DND-41 (cell line): ENCODE results near the gene MYO1B.

Experiments
- ATAC-seq: fragments of 200-7000 bp; cut with Tn5 transposase; 3 replicates; pipeline ENCODE4 v1.9.1; 2021; ENCODE audit warnings: low read depth; ENCODE audit not compliant: insufficient read depth
- DNase-seq: peaks from one replicate; pipeline ENCODE4 v3.0.0-alpha.2; 2020
- H2AFZ ChIP-seq: 2 replicates; pipeline ENCODE4 v1.6.0; 2012; ENCODE audit warnings: low read depth, low read length
- H3K27ac ChIP-seq: 2 replicates; pipeline ENCODE4 v1.5.1; 2012; ENCODE audit warnings: low read length, inconsistent platforms
- H3K27me3 ChIP-seq: fragments of 200-600 bp; sonication (generic); 2 replicates; pipeline ENCODE4 v1.6.0; 2012; ENCODE audit warnings: low read length, mild to moderate bottlenecking, inconsistent platforms; ENCODE audit not compliant: insufficient read depth, poor library complexity
- H3K36me3 ChIP-seq: 2 replicates; pipeline ENCODE4 v1.5.1; 2012; ENCODE audit warnings: low read length, inconsistent platforms; ENCODE audit not compliant: insufficient read depth
- H3K4me1 ChIP-seq: 2 replicates; pipeline ENCODE4 v1.5.1; 2012; ENCODE audit warnings: mild to moderate bottlenecking, low read length; ENCODE audit not compliant: insufficient read depth
- H3K4me2 ChIP-seq: 2 replicates; pipeline ENCODE4 v1.6.0; 2012; ENCODE audit warnings: mild to moderate bottlenecking, moderate library complexity, low read length, inconsistent platforms; ENCODE audit not compliant: insufficient read depth
- H3K4me3 ChIP-seq, 2 experiments: fragments of 200-600 bp in 1 of 2; shearing (Covaris generic) in 1 of 2; 2 replicates each; pipeline ENCODE4 v1.5.1; 2012 to 2016; ENCODE audit warnings: inconsistent platforms in 2 of 2, low read length in 2 of 2, mild to moderate bottlenecking in 2 of 2, low read depth in 1 of 2, moderate library complexity in 1 of 2
- H3K79me2 ChIP-seq: 2 replicates; pipeline ENCODE4 v1.6.0; 2012; ENCODE audit warnings: low read length, inconsistent platforms; ENCODE audit not compliant: insufficient read depth
- H3K9ac ChIP-seq: 2 replicates; pipeline ENCODE4 v1.6.0; 2012; ENCODE audit warnings: low read depth, mild to moderate bottlenecking, inconsistent platforms, low read length, moderate library complexity
- H3K9me3 ChIP-seq: 2 replicates; pipeline ENCODE4 v1.5.1; 2012; ENCODE audit warnings: low read length, moderate library complexity, mild to moderate bottlenecking, inconsistent platforms; ENCODE audit not compliant: insufficient read depth, severe bottlenecking
- H4K20me1 ChIP-seq: 2 replicates; pipeline ENCODE4 v1.6.0; 2012; ENCODE audit warnings: low read length; ENCODE audit not compliant: insufficient read depth
- EZH2 ChIP-seq: IDR thresholded peaks from 3 replicates; pipeline ENCODE4 v1.6.1; 2012; ENCODE audit warnings: borderline replicate concordance, low read depth, mild to moderate bottlenecking, moderate library complexity, low read length, inconsistent platforms; ENCODE audit not compliant: severe bottlenecking
- TF ChIP-seq, protein P1 (sequence below): IDR thresholded peaks from 2 replicates; pipeline ENCODE4 v1.5.1; 2012; ENCODE audit warnings: borderline replicate concordance, low read length, moderate library complexity, mild to moderate bottlenecking; ENCODE audit not compliant: poor library complexity, severe bottlenecking; ENCODE audit errors: extremely low read depth

MYO1B gene

DNA sequence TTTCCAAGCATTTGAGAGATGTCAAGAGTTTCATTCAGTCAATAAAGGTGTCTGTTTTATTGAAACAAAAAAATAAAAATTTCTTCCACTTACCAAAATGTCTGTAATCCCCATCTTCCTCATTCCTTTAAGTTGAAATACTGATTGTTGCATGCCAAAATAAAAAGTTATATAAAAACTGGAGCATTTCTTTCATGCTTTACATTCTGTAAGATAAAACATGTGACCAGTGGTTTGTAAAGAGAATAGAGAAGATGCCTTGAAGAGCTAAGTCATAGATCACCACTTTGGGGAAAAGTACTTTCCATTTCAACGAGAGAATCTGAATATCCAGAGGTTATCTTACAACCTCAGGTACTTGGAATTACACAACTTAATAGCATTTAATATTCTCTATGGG, 35.9 kb upstream of the MYO1B start:
- Histone ChIP-seq H3K4me3 (no peak overlapping the region), H3K36me3 (no peaks in the 10 kb centered on the region), H4K20me1 (no peaks in the 10 kb centered on the region), H2AFZ (no peak overlapping the region), H3K27me3 (no peaks in the 10 kb centered on the region), H3K4me1 (no peaks in the 10 kb centered on the region), H3K79me2 (no peaks in the 10 kb centered on the region), H3K9ac (no peak overlapping the region), H3K9me3 (peaks cover 10% of the 10 kb centered on the region), H3K27ac (no peak overlapping the region), H3K4me2 (no peak overlapping the region)
- ATAC-seq (no peak), DNase-seq (no peak)
- no peak for TF ChIP-seq EZH2
- TF ChIP-seq, protein P1, sequence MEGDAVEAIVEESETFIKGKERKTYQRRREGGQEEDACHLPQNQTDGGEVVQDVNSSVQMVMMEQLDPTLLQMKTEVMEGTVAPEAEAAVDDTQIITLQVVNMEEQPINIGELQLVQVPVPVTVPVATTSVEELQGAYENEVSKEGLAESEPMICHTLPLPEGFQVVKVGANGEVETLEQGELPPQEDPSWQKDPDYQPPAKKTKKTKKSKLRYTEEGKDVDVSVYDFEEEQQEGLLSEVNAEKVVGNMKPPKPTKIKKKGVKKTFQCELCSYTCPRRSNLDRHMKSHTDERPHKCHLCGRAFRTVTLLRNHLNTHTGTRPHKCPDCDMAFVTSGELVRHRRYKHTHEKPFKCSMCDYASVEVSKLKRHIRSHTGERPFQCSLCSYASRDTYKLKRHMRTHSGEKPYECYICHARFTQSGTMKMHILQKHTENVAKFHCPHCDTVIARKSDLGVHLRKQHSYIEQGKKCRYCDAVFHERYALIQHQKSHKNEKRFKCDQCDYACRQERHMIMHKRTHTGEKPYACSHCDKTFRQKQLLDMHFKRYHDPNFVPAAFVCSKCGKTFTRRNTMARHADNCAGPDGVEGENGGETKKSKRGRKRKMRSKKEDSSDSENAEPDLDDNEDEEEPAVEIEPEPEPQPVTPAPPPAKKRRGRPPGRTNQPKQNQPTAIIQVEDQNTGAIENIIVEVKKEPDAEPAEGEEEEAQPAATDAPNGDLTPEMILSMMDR: no peak

GRCh38 chr2:191212119-191212518, 33.1 kb upstream of the MYO1B start:
- no peak overlapping the region for H3K27ac ChIP-seq
- H3K9me3 ChIP-seq: peaks cover 10% of the 10 kb centered on the region
- H3K4me3 ChIP-seq: no peak overlapping the region
- H3K4me2 ChIP-seq: no peak overlapping the region
- H3K9ac ChIP-seq: no peak overlapping the region
- no peaks in the 10 kb centered on the region for H3K36me3 ChIP-seq
- no peak for DNase-seq
- H4K20me1 ChIP-seq: no peaks in the 10 kb centered on the region
- H3K79me2 ChIP-seq: no peaks in the 10 kb centered on the region
- H3K4me1 ChIP-seq: no peaks in the 10 kb centered on the region
- no peak for ATAC-seq
- no peaks in the 10 kb centered on the region for H3K27me3 ChIP-seq
- H2AFZ ChIP-seq: no peak overlapping the region
- TF ChIP-seq EZH2: no peak
- TF ChIP-seq, protein P1: no peak

GRCh38 chr2:191213333-191213732, 31.9 kb upstream of the MYO1B start:
- no peak for TF ChIP-seq EZH2
- TF ChIP-seq, protein P1: no peak
- Histone ChIP-seq H3K9ac (no peak overlapping the region), H3K36me3 (no peaks in the 10 kb centered on the region), H2AFZ (no peak overlapping the region), H3K27me3 (no peaks in the 10 kb centered on the region), H3K4me3 (no peak overlapping the region), H3K4me1 (peaks cover 3% of the 10 kb centered on the region; the same call in 1 of the 2 replicates), H3K9me3 (peaks cover 10% of the 10 kb centered on the region), H3K4me2 (no peak overlapping the region), H3K79me2 (no peaks in the 10 kb centered on the region), H4K20me1 (no peaks in the 10 kb centered on the region), H3K27ac (no peak overlapping the region)
- no peak for DNase-seq
- ATAC-seq: no peak

- Histone ChIP-seq H3K4me2 (no peak overlapping the region), H3K27ac (no peak overlapping the region), H3K9ac (no peak overlapping the region), H2AFZ (no peak overlapping the region), H3K4me3 (no peak overlapping the region), H4K20me1 (no peaks in the 10 kb centered on the region), H3K79me2 (no peaks in the 10 kb centered on the region), H3K36me3 (no peaks in the 10 kb centered on the region), H3K4me1 (peaks cover 3% of the 10 kb centered on the region; the same call in 1 of the 2 replicates), H3K27me3 (no peaks in the 10 kb centered on the region), H3K9me3 (peaks cover 10% of the 10 kb centered on the region)
- TF ChIP-seq, protein P1: no peak
- TF ChIP-seq EZH2: no peak
- no peak for ATAC-seq
- no peak for DNase-seq
Measured at GRCh38 chr2:191215230-191215629, 30.0 kb upstream of the MYO1B start.
